ENCODE data around the gene TRIP12. TPM values are rescaled to one million over a fixed set of nuclear protein-coding genes. Genes with fewer than 3 reads are reported as not detected.

Gene TRIP12
- total RNA-seq, 1 experiment from 2014 or later = 166 TPM

DNA sequence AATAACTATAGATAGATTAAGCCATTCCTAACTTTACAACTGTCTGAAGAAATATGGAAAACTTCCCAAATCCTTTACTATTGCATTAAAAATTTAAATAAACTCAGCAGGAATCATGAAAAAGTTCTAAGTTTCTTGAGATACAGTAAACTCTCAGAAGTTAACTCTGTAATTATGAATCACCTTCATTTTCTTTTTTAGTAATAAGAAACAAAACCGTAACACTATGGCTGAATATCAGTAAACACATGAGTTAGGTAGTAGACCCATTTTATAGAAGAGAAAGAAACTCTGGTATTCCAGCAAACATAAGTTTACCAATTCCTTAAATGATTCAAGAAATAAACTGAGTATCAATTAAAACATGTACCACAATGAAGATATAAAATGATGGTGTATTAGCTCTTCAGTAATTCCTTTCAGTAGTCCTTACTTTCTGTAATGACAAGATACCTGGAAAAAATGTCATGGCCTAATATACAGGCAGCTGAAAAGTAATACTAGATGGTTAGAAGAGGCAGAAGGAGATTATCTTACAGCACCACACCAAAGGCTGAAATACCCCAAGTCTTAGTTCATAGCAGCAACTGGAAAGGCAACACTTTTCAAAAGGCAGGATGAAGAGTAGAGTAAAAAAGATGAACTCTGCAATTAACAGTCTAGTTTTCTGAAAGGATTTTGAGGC is 11.5 kb downstream of the TRIP12 start:
- no peak overlapping the region for H2BK12ac ChIP-seq (ENCODE audit: insufficient read length, low read depth, low read length)
- no peak overlapping the region for H3K56ac ChIP-seq (ENCODE audit: insufficient read length, low read depth, low read length)
- no peak overlapping the region for H3K4me2 ChIP-seq (ENCODE audit: insufficient read depth, insufficient read length, low read length)
- H3K79me2 ChIP-seq (ENCODE audit: insufficient read depth, low read length) = peaks cover 26% of the 10 kb centered on the region; the same call in 1 of the 2 replicates
- Mint-ChIP-seq H3K36me3 (ENCODE audit: insufficient read depth in 1 of 3, low read depth in 3 of 3) (peaks cover 0 to 18% (median 10%) of the 10 kb centered on the region in 3 experiments; a peak in 5 of 7 replicates), H3K9me3 (no peaks in the 10 kb centered on the region), H3K4me1 (peaks cover 22 to 27% of the 10 kb centered on the region in 2 experiments), H3K27me3 (ENCODE audit: low read depth) (no peaks in the 10 kb centered on the region), H3K27ac (peak overlapping the region in 1 of 3 experiments; percentile 55; a peak in 1 of 7 replicates), H3K4me3 (no peak overlapping the region)
- no peak overlapping the region for H3K18ac ChIP-seq (ENCODE audit: insufficient read length, low read depth, low read length)
- no peak overlapping the region for H3K4ac ChIP-seq (ENCODE audit: low read depth, low read length)
- H2BK20ac ChIP-seq (ENCODE audit: low read depth, low read length, poor library complexity, severe bottlenecking) = no peak overlapping the region
- H3K4me1 ChIP-seq (ENCODE audit: insufficient read depth, low read length) = no peaks in the 10 kb centered on the region
- H4K8ac ChIP-seq (replicated peaks; ENCODE audit: insufficient read length, low read depth, low read length) = no peak overlapping the region
- no peak overlapping the region for H3K9ac ChIP-seq (ENCODE audit: extremely low read depth, insufficient read length, low read length)
- TF ChIP-seq CTCF (conservative IDR thresholded peaks at IDR 0.05) = no peak
- no peak overlapping the region for H4K91ac ChIP-seq (ENCODE audit: insufficient read length, low read depth, low read length)
- no peak overlapping the region for H2BK15ac ChIP-seq (ENCODE audit: low read depth, low read length)
- no peak overlapping the region for H2AK5ac ChIP-seq (ENCODE audit: insufficient read length, low read length)
- no peaks in the 10 kb centered on the region for H3K27me3 ChIP-seq (ENCODE audit: insufficient read depth, low read length)
- H3T11ph ChIP-seq (ENCODE audit: low read length) = no peak overlapping the region
- no peaks in the 10 kb centered on the region for H3K23me2 ChIP-seq (ENCODE audit: insufficient read length, low read depth, low read length, poor library complexity, severe bottlenecking)
- no peaks in the 10 kb centered on the region for H4K20me1 ChIP-seq (ENCODE audit: control insufficient read depth, insufficient read depth, insufficient read length)
- H2BK120ac ChIP-seq (ENCODE audit: low read depth, low read length, poor library complexity, severe bottlenecking) = no peak overlapping the region
- no peaks in the 10 kb centered on the region for H3K9me3 ChIP-seq (ENCODE audit: control insufficient read depth, low read depth, low read length)
- no peak for DNase-seq
- no peak overlapping the region for H2BK5ac ChIP-seq (ENCODE audit: insufficient read length, low read length)
- no peak overlapping the region for H3K23ac ChIP-seq (ENCODE audit: insufficient read length, low read depth, low read length)
- no peak overlapping the region for H2AFZ ChIP-seq (ENCODE audit: low read length)
- H3K14ac ChIP-seq (ENCODE audit: insufficient read depth, low read length) = no peak overlapping the region
- WGBS (ENCODE audit: extremely low coverage, insufficient read length, low lambda C conversion rate) = no CpG with 5 or more reads among the region's 1 CpG
- no peaks in the 10 kb centered on the region for H3K79me1 ChIP-seq (ENCODE audit: insufficient read depth, low read depth, low read length, poor library complexity, severe bottlenecking)
- no peak overlapping the region for H3K27ac ChIP-seq (ENCODE audit: insufficient read length, low read depth, low read length)
- no peak overlapping the region for H4K5ac ChIP-seq (ENCODE audit: insufficient read length, low read depth, low read length)

Data from H9 (cell line).